ENCODE measurements around the gene HSPG2.

The HSPG2 gene

GRCh38 chr1:21861602-21862429, 75.3 kb downstream of the HSPG2 start:
- Histone ChIP-seq H3K36me3 (ENCODE audit: control insufficient read depth, insufficient read depth, low read length) (no peaks in the 10 kb centered on the region), H3K27ac (no peak overlapping the region)

GRCh38 chr1:21860971-21861370, 76.1 kb downstream of the HSPG2 start:
- H3K79me2 ChIP-seq: no peaks in the 10 kb centered on the region
- H3K36me3 ChIP-seq (ENCODE audit: control insufficient read depth, insufficient read depth, low read length): no peaks in the 10 kb centered on the region
- no peak overlapping the region for H3K4me3 ChIP-seq (ENCODE audit: low read depth, low read length)
- H3K9me3 ChIP-seq (ENCODE audit: control insufficient read depth, low read length): no peaks in the 10 kb centered on the region
- H3K27me3 ChIP-seq (ENCODE audit: control insufficient read depth, insufficient read depth, low read length): no peaks in the 10 kb centered on the region
- no peaks in the 10 kb centered on the region for H3K4me1 ChIP-seq
- H2AFZ ChIP-seq: no peak overlapping the region
- TF ChIP-seq CTCF (IDR thresholded peaks at IDR 0.05): no peak
- H3K9ac ChIP-seq: no peak overlapping the region
- H3K4me2 ChIP-seq (ENCODE audit: low read length): no peak overlapping the region
- no peak overlapping the region for H3K27ac ChIP-seq

More at GRCh38 chr1:21861602-21862429, 75.3 kb downstream of the HSPG2 start:
- TF ChIP-seq CTCF (IDR thresholded peaks at IDR 0.05): no peak
- H3K79me2 ChIP-seq: no peaks in the 10 kb centered on the region
- no peaks in the 10 kb centered on the region for H3K9me3 ChIP-seq (ENCODE audit: control insufficient read depth, low read length)
- H3K9ac ChIP-seq: no peak overlapping the region
- no peaks in the 10 kb centered on the region for H3K4me1 ChIP-seq
- H2AFZ ChIP-seq: no peak overlapping the region
- H3K4me3 ChIP-seq (ENCODE audit: low read depth, low read length): no peak overlapping the region
- H3K4me2 ChIP-seq (ENCODE audit: low read length): no peak overlapping the region
- H3K27me3 ChIP-seq (ENCODE audit: control insufficient read depth, insufficient read depth, low read length): no peaks in the 10 kb centered on the region

GRCh38 chr1:21859669-21860179, 77.4 kb downstream of the HSPG2 start:
- H3K4me3 ChIP-seq (ENCODE audit: low read depth, low read length): no peak overlapping the region
- H3K4me1 ChIP-seq: no peaks in the 10 kb centered on the region
- H3K27ac ChIP-seq: no peak overlapping the region

GRCh38 chr1:21857840-21858670, 79.1 kb downstream of the HSPG2 start:
- Histone ChIP-seq H3K27me3 (ENCODE audit: control insufficient read depth, insufficient read depth, low read length) (no peaks in the 10 kb centered on the region), H3K4me2 (ENCODE audit: low read length) (no peak overlapping the region), H3K27ac (no peak overlapping the region), H3K79me2 (no peaks in the 10 kb centered on the region), H2AFZ (no peak overlapping the region), H3K9me3 (ENCODE audit: control insufficient read depth, low read length) (no peaks in the 10 kb centered on the region), H3K36me3 (ENCODE audit: control insufficient read depth, insufficient read depth, low read length) (no peaks in the 10 kb centered on the region), H3K4me3 (ENCODE audit: low read depth, low read length) (no peak overlapping the region), H3K9ac (no peak overlapping the region), H3K4me1 (no peaks in the 10 kb centered on the region)
- TF ChIP-seq CTCF (IDR thresholded peaks at IDR 0.05): no peak

More at GRCh38 chr1:21859669-21860179, 77.4 kb downstream of the HSPG2 start:
- H2AFZ ChIP-seq: no peak overlapping the region
- H3K79me2 ChIP-seq: no peaks in the 10 kb centered on the region
- no peaks in the 10 kb centered on the region for H3K9me3 ChIP-seq (ENCODE audit: control insufficient read depth, low read length)
- no peak overlapping the region for H3K9ac ChIP-seq
- no peaks in the 10 kb centered on the region for H3K27me3 ChIP-seq (ENCODE audit: control insufficient read depth, insufficient read depth, low read length)
- TF ChIP-seq CTCF (IDR thresholded peaks at IDR 0.05): no peak
- H3K36me3 ChIP-seq (ENCODE audit: control insufficient read depth, insufficient read depth, low read length): no peaks in the 10 kb centered on the region
- H3K4me2 ChIP-seq (ENCODE audit: low read length): no peak overlapping the region
